H1 (cell line): Measurements from ENCODE around the gene KLHL29. TPM values are rescaled to one million over a fixed set of nuclear protein-coding genes. Genes with fewer than 3 reads are reported as not detected.

Source experiments
- ASH2L ChIP-seq: fragments of 200-600, 300-600 bp; sonication (generic); IDR thresholded peaks from one replicate; pipeline ENCODE4 v1.7.1; 2017; ENCODE audit warnings: low read length
- EGR1 ChIP-seq: IDR thresholded peaks from 2 replicates; pipeline ENCODE4 v1.6.1; 2011; ENCODE audit warnings: low read depth, low read length, borderline replicate concordance
- HDAC2 ChIP-seq, 2 experiments: fragments of 300-600 bp in 1 of 2; sonication (generic) in 1 of 2; IDR thresholded peaks; 2 replicates each; pipeline ENCODE4 v1.6.1; 2011 to 2012; ENCODE audit warnings: low read depth in 2 of 2, low read length in 2 of 2, mild to moderate bottlenecking in 2 of 2, moderate library complexity in 2 of 2, borderline replicate concordance in 1 of 2, inconsistent platforms in 1 of 2
- TEAD4 ChIP-seq: IDR thresholded peaks from 2 replicates; pipeline ENCODE4 v1.6.1; 2012; ENCODE audit warnings: low read depth, low read length, inconsistent platforms, mixed read lengths
- polyA plus RNA-seq, 7 experiments: library from polyadenylated mRNA; depleted of rRNA in 3 of 7; stranded (reverse) in 5 of 7; unstranded in 2 of 7; fragments of >200 nt in 5 of 7; fragments of 200-250 nt in 2 of 7; gene quantifications; 1 replicate in 5 of 7; 2 replicates in 1 of 7; 4 replicates in 1 of 7; pipeline versions ENCODE4 v1.2.1 to v1.2.3, GENCODE V29; 2011 to 2013; ENCODE audit warnings: missing spikeins in 2 of 7, mixed read lengths in 2 of 7
- total RNA-seq: library from RNA; stranded (reverse); fragmentation: NEBNext Ultra II Directional; extraction: Animal tissue kit (Norgen Biotek cat#: 25700); gene quantifications from 2 replicates; pipeline ENCODE4 v1.2.1, GENCODE V29; 2021

KLHL29 gene
- total and polyA plus RNA-seq, 2 of the 8 experiments (the other 6 are each of a cell fraction or from before 2014, with no cell fraction given) = 1.1 to 4.7 TPM

DNA sequence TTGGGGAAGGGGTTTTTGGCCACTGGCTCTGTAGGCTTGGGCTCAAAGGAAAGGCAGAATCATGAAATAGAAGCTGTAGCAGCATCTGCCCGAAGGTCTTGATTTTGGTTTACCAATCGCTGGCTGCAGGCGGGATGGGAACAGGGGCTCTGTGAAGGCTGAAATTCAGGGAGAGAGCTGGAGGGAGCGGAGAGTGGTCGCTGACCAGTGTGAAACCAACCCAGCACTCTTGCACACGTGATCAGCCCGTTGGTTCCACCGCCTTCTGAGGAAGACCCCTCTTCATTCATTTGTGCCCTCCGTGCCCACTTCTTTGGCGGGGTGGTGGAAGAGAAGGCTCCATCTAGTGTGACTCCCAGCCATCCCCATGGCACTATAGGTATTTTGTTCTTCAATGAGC is 82.6 kb downstream of the KLHL29 start (continued):
- TF ChIP-seq EGR1 = no peak
- no peak for TF ChIP-seq ASH2L
- TF ChIP-seq HDAC2 (IDR thresholded peaks at IDR 0.05; ENCODE audit: borderline replicate concordance in 1 of 2, low read depth in 2 of 2, low read length in 2 of 2) = no peak
- no peak for TF ChIP-seq TEAD4
